SK-N-SH (cell line): ENCODE measurements around the gene CDH22. TPM values are rescaled to one million over a fixed set of nuclear protein-coding genes. Genes with fewer than 3 reads are reported as not detected.

Experiments
- CTCF ChIA-PET: fragments of 300-600, 350-600 bp; formaldehyde crosslinking; extraction: SDS; loops from one replicate; lab custom pipeline; 2021; lab: Yijun Ruan, JAX
- POLR2A ChIA-PET: fragments of 350-600 bp; sonication (Branson Sonifier 250); formaldehyde crosslinking; extraction: SDS; loops from one replicate; lab custom pipeline; 2020; ENCODE audit warnings: antibody characterized with exemption, inconsistent platforms; lab: Yijun Ruan, JAX
- DNase-seq: peaks from one replicate; pipeline ENCODE4 v3.0.0; 2012
- H2AFZ ChIP-seq: fragments of 200-600 bp; sonication (generic); 2 replicates; pipeline ENCODE4 v1.8.1; 2016; ENCODE audit warnings: antibody characterized with exemption, mild to moderate bottlenecking, low read depth
- H3F3A ChIP-seq: fragments of 200-600 bp; sonication (generic); replicated peaks from 2 replicates; pipeline ENCODE3; 2016; ENCODE audit warnings: antibody characterized with exemption, mild to moderate bottlenecking; ENCODE audit not compliant: insufficient read depth
- H3K27ac ChIP-seq, 2 experiments: fragments of 200-500 bp in 1 of 2; fragments of 200-600 bp in 1 of 2; sonication (Bioruptor generic) in 1 of 2; sonication (generic), shearing (Covaris generic) in 1 of 2; 2 replicates each; pipeline versions ENCODE4 v1.5.1 to v1.6.1; 2014 to 2016; ENCODE audit warnings: low read depth in 2 of 2, inconsistent platforms in 1 of 2, low read length in 1 of 2, mild to moderate bottlenecking in 1 of 2, mixed read lengths in 1 of 2
- H3K27me3 ChIP-seq: fragments of 200-600 bp; sonication (generic), shearing (Covaris generic); 2 replicates; pipeline ENCODE4 v1.6.1; 2016; ENCODE audit warnings: mixed run types; ENCODE audit not compliant: insufficient read depth
- H3K36me3 ChIP-seq, 2 experiments: fragments of 200-500 bp in 1 of 2; fragments of 200-600 bp in 1 of 2; sonication (Bioruptor generic) in 1 of 2; sonication (generic) in 1 of 2; replicated peaks in 1 of 2; 2 replicates each; pipeline versions ENCODE3 to v1.5.1; 2014 to 2016; ENCODE audit warnings: low read length in 1 of 2, mild to moderate bottlenecking in 1 of 2; ENCODE audit not compliant: insufficient read depth in 2 of 2, control insufficient read depth in 1 of 2
- H3K4me1 ChIP-seq, 2 experiments: fragments of 200-500 bp in 1 of 2; fragments of 200-600 bp in 1 of 2; sonication (Bioruptor generic) in 1 of 2; sonication (generic), shearing (Covaris generic) in 1 of 2; 2 replicates each; pipeline versions ENCODE4 v1.5.1 to v1.6.1; 2014 to 2016; ENCODE audit warnings: low read depth in 1 of 2, low read length in 1 of 2, mixed run types in 1 of 2; ENCODE audit not compliant: insufficient read depth in 2 of 2, control insufficient read depth in 1 of 2
- H3K4me2 ChIP-seq: fragments of 200-600 bp; sonication (generic), shearing (Covaris generic); 2 replicates; pipeline ENCODE4 v1.6.1; 2017; ENCODE audit warnings: mixed run types
- H3K4me3 ChIP-seq, 2 experiments: fragments of 200-500 bp in 1 of 2; fragments of 200-600 bp in 1 of 2; sonication (Bioruptor generic) in 1 of 2; sonication (generic), shearing (Covaris generic) in 1 of 2; 2 replicates each; pipeline versions ENCODE4 v1.5.1 to v1.8.1; 2014 to 2016; ENCODE audit warnings: low read depth in 2 of 2, inconsistent platforms in 1 of 2, low read length in 1 of 2, mild to moderate bottlenecking in 1 of 2, mixed read lengths in 1 of 2, moderate library complexity in 1 of 2
- H3K79me2 ChIP-seq: fragments of 200-600 bp; sonication (generic); 2 replicates; pipeline ENCODE4 v1.8.1; 2017; ENCODE audit warnings: mild to moderate bottlenecking; ENCODE audit not compliant: insufficient read depth
- H3K9ac ChIP-seq: fragments of 200-600 bp; sonication (generic); 2 replicates; pipeline ENCODE4 v1.6.1; 2017; ENCODE audit warnings: mixed run types
- H3K9me2 ChIP-seq: fragments of 200-600 bp; sonication (generic); 2 replicates; pipeline ENCODE4 v1.6.1; 2017; ENCODE audit warnings: mixed run types
- H3K9me3 ChIP-seq: fragments of 200-600 bp; sonication (generic); 2 replicates; pipeline ENCODE4 v1.6.1; 2017; ENCODE audit warnings: mixed run types, mild to moderate bottlenecking, moderate library complexity
- H4K20me1 ChIP-seq: fragments of 200-600 bp; sonication (generic); 2 replicates; pipeline ENCODE4 v1.6.1; 2017; ENCODE audit warnings: mild to moderate bottlenecking, mixed run types; ENCODE audit not compliant: insufficient read depth
- ELF1 ChIP-seq: IDR thresholded peaks from 2 replicates; pipeline ENCODE4 v1.4.0; 2012
- EP300 ChIP-seq, 2 experiments: IDR thresholded peaks; 2 replicates each; pipeline versions ENCODE4 v1.4.0 to v1.6.1; 2012; ENCODE audit warnings: borderline replicate concordance in 1 of 2, low read depth in 1 of 2, low read length in 1 of 2
- FOXJ3 ChIP-seq: sonication (generic); formaldehyde crosslinking; IDR thresholded peaks from 2 replicates; pipeline ENCODE4 v1.5.1; 2020; ENCODE audit warnings: mild to moderate bottlenecking, missing genetic modification reagents
- FOXM1 ChIP-seq: IDR thresholded peaks from 2 replicates; pipeline ENCODE4 v1.4.0; 2012; ENCODE audit warnings: low read depth, mild to moderate bottlenecking
- GATA2 ChIP-seq: sonication (generic); formaldehyde crosslinking; IDR thresholded peaks from 2 replicates; pipeline ENCODE4 v1.5.0; 2020; ENCODE audit warnings: mild to moderate bottlenecking, missing genetic modification reagents
- IRF3 ChIP-seq: fragments of 150-350 bp; IDR thresholded peaks from 2 replicates; pipeline ENCODE4 v1.6.1; 2016; ENCODE audit warnings: mild to moderate bottlenecking, low read depth, low read length
- NFIC ChIP-seq: IDR thresholded peaks from 2 replicates; pipeline ENCODE4 v1.4.0; 2012; ENCODE audit warnings: borderline replicate concordance
- NRF1 ChIP-seq: IDR thresholded peaks from 2 replicates; pipeline ENCODE4 v1.6.1; 2012; ENCODE audit warnings: low read depth, mild to moderate bottlenecking, low read length
- RCOR1 ChIP-seq: fragments of 150-350 bp; IDR thresholded peaks from 2 replicates; pipeline ENCODE4 v1.6.1; 2017; ENCODE audit warnings: antibody characterized with exemption, low read length
- RFX5 ChIP-seq: IDR thresholded peaks from 2 replicates; pipeline ENCODE4 v1.6.1; 2012; ENCODE audit warnings: mild to moderate bottlenecking, improper control_type of control experiment, low read length
- RXRA ChIP-seq: IDR thresholded peaks from 2 replicates; pipeline ENCODE4 v1.4.0; 2012; ENCODE audit warnings: low read depth, mild to moderate bottlenecking, borderline replicate concordance
- SMC3 ChIP-seq: IDR thresholded peaks from 2 replicates; pipeline ENCODE4 v1.6.1; 2012; ENCODE audit warnings: low read depth, low read length, improper control_type of control experiment
- TCF12 ChIP-seq: IDR thresholded peaks from 2 replicates; pipeline ENCODE4 v1.4.0; 2012
- TEAD4 ChIP-seq: IDR thresholded peaks from 2 replicates; pipeline ENCODE4 v1.4.0; 2012; ENCODE audit warnings: mild to moderate bottlenecking, borderline replicate concordance; ENCODE audit not compliant: insufficient read depth
- USF1 ChIP-seq: IDR thresholded peaks from 2 replicates; pipeline ENCODE4 v1.4.0; 2012; ENCODE audit warnings: low read depth, borderline replicate concordance
- WGBS: methylation state at CpG from one replicate; pipeline ENCODE4 v1.1.6; 2017; ENCODE audit warnings: low lambda C conversion rate; 5-methylcytosine and 5-hydroxymethylcytosine counted together
- polyA plus RNA-seq, 3 experiments: library from polyadenylated mRNA; depleted of rRNA; stranded (reverse); fragments of >200 nt; gene quantifications; 2 replicates each; pipeline ENCODE4 v1.2.3, GENCODE V29; 2012
- TF ChIP-seq, protein P1 (sequence below): IDR thresholded peaks from 2 replicates; pipeline ENCODE4; 2012
- TF ChIP-seq, protein P2 (sequence below): fragments of 150-350 bp; IDR thresholded peaks from 2 replicates; pipeline ENCODE4 v1.6.1; 2017; ENCODE audit warnings: antibody characterized with exemption, low read length, low read depth, borderline replicate concordance
- TF ChIP-seq, protein P3 (sequence below): IDR thresholded peaks from 2 replicates; pipeline ENCODE4 v1.4.0; 2012; ENCODE audit warnings: low read depth

The CDH22 gene
- polyA plus RNA-seq, 1 of the 3 experiments (the other 2 are of a cell fraction) = not detected

- CTCF ChIA-PET = interaction anchor here (0.5 to 6.1 kb wide), 7 partner anchors 14 to 169 kb away, joined by 3 to 46 read pairs (median 3); no protein-coding TSS in a partner anchor
- POLR2A ChIA-PET = no interaction called here
- H3K4me2 ChIP-seq = no peak overlapping the region
- 48% methylated on average over 8 of the region's 8 CpGs for WGBS
- no peak for DNase-seq
- no peak overlapping the region for H2AFZ ChIP-seq
- no peaks in the 10 kb centered on the region for H3K9me3 ChIP-seq
- H3K9ac ChIP-seq = no peak overlapping the region
- no peaks in the 10 kb centered on the region for H4K20me1 ChIP-seq
- H3K36me3 ChIP-seq = no peaks in the 10 kb centered on the region
- no peak for TF ChIP-seq EP300 (IDR thresholded peaks at IDR 0.05; ENCODE audit: borderline replicate concordance in 1 of 2, low read depth in 1 of 2, low read length in 1 of 2)
- no peak for TF ChIP-seq RFX5
- TF ChIP-seq FOXM1 = no peak
- TF ChIP-seq, protein P1, sequence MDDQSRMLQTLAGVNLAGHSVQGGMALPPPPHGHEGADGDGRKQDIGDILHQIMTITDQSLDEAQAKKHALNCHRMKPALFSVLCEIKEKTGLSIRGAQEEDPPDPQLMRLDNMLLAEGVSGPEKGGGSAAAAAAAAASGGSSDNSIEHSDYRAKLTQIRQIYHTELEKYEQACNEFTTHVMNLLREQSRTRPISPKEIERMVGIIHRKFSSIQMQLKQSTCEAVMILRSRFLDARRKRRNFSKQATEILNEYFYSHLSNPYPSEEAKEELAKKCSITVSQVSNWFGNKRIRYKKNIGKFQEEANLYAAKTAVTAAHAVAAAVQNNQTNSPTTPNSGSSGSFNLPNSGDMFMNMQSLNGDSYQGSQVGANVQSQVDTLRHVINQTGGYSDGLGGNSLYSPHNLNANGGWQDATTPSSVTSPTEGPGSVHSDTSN = no peak
- TF ChIP-seq RXRA = no peak
- TF ChIP-seq NFIC = no peak
- no peak for TF ChIP-seq NRF1
- TF ChIP-seq FOXJ3 (CRISPR knock-in tag) = no peak
- TF ChIP-seq, protein P2, sequence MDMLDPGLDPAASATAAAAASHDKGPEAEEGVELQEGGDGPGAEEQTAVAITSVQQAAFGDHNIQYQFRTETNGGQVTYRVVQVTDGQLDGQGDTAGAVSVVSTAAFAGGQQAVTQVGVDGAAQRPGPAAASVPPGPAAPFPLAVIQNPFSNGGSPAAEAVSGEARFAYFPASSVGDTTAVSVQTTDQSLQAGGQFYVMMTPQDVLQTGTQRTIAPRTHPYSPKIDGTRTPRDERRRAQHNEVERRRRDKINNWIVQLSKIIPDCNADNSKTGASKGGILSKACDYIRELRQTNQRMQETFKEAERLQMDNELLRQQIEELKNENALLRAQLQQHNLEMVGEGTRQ = no peak
- TF ChIP-seq IRF3 = no peak
- TF ChIP-seq TEAD4 = no peak
- no peak for TF ChIP-seq ELF1
- TF ChIP-seq RCOR1 = no peak
- no peak for TF ChIP-seq TCF12
- TF ChIP-seq, protein P3, sequence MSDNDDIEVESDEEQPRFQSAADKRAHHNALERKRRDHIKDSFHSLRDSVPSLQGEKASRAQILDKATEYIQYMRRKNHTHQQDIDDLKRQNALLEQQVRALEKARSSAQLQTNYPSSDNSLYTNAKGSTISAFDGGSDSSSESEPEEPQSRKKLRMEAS = no peak
- no peak for TF ChIP-seq SMC3
- TF ChIP-seq GATA2 (CRISPR knock-in tag) = no peak
- no peak for TF ChIP-seq USF1
- TF ChIP-seq, all 33 proteins: peak for 0
- peaks cover 0 to 48% of the 10 kb centered on the region in 2 experiments; a peak in 2 of 4 replicates for H3K4me1 ChIP-seq
- H3K27me3 ChIP-seq = peaks cover 16% of the 10 kb centered on the region; the same call in 1 of the 2 replicates
- no peaks in the 10 kb centered on the region for H3K79me2 ChIP-seq
- no peak overlapping the region for H3K4me3 ChIP-seq
- H3K27ac ChIP-seq = no peak overlapping the region
- no peaks in the 10 kb centered on the region for H3F3A ChIP-seq
- H3K9me2 ChIP-seq = no peaks in the 10 kb centered on the region
These were observed 152.2 kb downstream of the CDH22 start for GRCh38 chr20:46156065-46156464.
